ENCODE data around the gene ROR2. TPM values are rescaled to one million over a fixed set of nuclear protein-coding genes. Genes with fewer than 3 reads are reported as not detected.

Gene ROR2
- total RNA-seq, 3 donors from 2014 or later (not counting 1 experiment from before 2014, with no cell fraction given) = 1.7 TPM; not detected in 2

DNA sequence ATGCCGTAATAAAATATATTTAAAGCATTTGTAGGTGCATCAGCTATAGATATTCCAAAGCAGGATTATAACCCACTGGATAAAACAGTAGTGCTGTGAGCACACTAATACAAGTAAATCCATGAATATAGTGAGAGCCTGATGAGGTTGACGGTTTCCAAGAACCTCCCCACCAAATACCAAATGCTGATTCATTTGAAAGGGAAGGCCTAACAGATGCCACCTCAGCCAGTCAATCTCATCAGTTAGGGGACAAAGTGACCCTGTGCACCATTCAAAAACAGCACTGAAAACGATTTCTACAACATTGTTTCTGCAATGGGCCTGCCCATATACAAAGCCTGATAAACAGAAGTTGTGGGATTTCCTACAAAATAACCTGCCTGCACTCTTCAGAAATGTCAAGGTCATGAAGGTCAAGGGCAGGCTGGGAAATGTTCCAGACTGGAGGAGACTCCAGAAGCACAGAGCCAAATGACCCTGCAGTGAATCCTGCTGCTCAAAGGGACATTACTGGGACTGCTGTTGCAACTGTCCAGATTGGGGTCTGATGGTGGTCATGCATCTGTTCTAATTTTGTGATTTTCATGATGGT, 69.6 kb downstream of the ROR2 start:
- H3K9me3 Mint-ChIP-seq = no peaks in the 10 kb centered on the region
- no peak overlapping the region for H3K4me3 Mint-ChIP-seq
- Histone ChIP-seq H3K27me3 (ENCODE audit: control insufficient read depth, insufficient read depth, low read length) (no peaks in the 10 kb centered on the region), H3K4me1 (ENCODE audit: control insufficient read depth, insufficient read depth, low read length) (no peaks in the 10 kb centered on the region), H3K9me3 (ENCODE audit: control insufficient read depth, insufficient read depth, low read length) (no peaks in the 10 kb centered on the region), H3K4me3 (ENCODE audit: low read length) (no peak overlapping the region), H3K36me3 (ENCODE audit: control insufficient read depth, insufficient read depth, low read length) (no peaks in the 10 kb centered on the region), H3K27ac (ENCODE audit: low read length) (no peak overlapping the region)
- H3K4me1 Mint-ChIP-seq = no peaks in the 10 kb centered on the region
- WGBS (ENCODE audit: insufficient coverage) = 89% methylated on average over 2 of the region's 3 CpGs
- intact Hi-C loops (cut with micrococcal nuclease) = no loop called here
- DNase-seq = no peak
- ATAC-seq = no peak
- H3K27me3 Mint-ChIP-seq (ENCODE audit: low read depth in 2 of 2) = peaks cover 19 to 51% of the 10 kb centered on the region in 2 donors
- TF ChIP-seq, protein P1, sequence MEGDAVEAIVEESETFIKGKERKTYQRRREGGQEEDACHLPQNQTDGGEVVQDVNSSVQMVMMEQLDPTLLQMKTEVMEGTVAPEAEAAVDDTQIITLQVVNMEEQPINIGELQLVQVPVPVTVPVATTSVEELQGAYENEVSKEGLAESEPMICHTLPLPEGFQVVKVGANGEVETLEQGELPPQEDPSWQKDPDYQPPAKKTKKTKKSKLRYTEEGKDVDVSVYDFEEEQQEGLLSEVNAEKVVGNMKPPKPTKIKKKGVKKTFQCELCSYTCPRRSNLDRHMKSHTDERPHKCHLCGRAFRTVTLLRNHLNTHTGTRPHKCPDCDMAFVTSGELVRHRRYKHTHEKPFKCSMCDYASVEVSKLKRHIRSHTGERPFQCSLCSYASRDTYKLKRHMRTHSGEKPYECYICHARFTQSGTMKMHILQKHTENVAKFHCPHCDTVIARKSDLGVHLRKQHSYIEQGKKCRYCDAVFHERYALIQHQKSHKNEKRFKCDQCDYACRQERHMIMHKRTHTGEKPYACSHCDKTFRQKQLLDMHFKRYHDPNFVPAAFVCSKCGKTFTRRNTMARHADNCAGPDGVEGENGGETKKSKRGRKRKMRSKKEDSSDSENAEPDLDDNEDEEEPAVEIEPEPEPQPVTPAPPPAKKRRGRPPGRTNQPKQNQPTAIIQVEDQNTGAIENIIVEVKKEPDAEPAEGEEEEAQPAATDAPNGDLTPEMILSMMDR (IDR thresholded peaks at IDR 0.05) = no peak
- H3K36me3 Mint-ChIP-seq = no peaks in the 10 kb centered on the region
- no peak overlapping the region for H3K27ac Mint-ChIP-seq

DNA sequence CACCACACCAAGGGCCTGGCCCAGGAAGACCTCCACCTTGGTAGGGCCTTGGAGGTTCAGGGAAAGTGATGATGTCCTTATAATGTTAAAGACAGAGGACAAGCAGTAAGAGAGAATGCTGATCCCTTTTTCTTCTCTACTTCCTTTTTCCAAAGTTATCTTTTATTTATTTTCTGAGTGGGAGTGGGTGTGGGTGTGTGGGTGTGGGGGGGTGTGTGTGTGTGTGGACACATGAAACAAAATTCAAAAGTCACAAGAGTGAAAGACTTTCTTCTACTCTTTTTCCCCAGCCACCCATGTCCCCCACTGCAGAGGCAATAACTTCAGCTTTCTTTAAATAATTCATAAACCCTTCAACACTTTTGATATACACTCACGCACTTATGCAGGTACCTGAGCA, 70.8 kb downstream of the ROR2 start:
- Mint-ChIP-seq H3K27ac (no peak overlapping the region), H3K9me3 (no peaks in the 10 kb centered on the region), H3K36me3 (no peaks in the 10 kb centered on the region), H3K4me3 (no peak overlapping the region), H3K4me1 (no peaks in the 10 kb centered on the region), H3K27me3 (ENCODE audit: low read depth in 2 of 2) (peaks cover 16 to 43% of the 10 kb centered on the region in 2 donors)
- Histone ChIP-seq H3K27me3 (ENCODE audit: control insufficient read depth, insufficient read depth, low read length) (no peaks in the 10 kb centered on the region), H3K4me1 (ENCODE audit: control insufficient read depth, insufficient read depth, low read length) (no peaks in the 10 kb centered on the region), H3K4me3 (ENCODE audit: low read length) (no peak overlapping the region), H3K27ac (ENCODE audit: low read length) (no peak overlapping the region), H3K36me3 (ENCODE audit: control insufficient read depth, insufficient read depth, low read length) (no peaks in the 10 kb centered on the region), H3K9me3 (ENCODE audit: control insufficient read depth, insufficient read depth, low read length) (no peaks in the 10 kb centered on the region)
- WGBS (ENCODE audit: insufficient coverage) = 96% methylated on average over 1 of the region's 1 CpG
- ATAC-seq = no peak
- no peak for DNase-seq
- intact Hi-C loops (cut with micrococcal nuclease) = no loop called here
- TF ChIP-seq, protein P1 (IDR thresholded peaks at IDR 0.05) = no peak

DNA sequence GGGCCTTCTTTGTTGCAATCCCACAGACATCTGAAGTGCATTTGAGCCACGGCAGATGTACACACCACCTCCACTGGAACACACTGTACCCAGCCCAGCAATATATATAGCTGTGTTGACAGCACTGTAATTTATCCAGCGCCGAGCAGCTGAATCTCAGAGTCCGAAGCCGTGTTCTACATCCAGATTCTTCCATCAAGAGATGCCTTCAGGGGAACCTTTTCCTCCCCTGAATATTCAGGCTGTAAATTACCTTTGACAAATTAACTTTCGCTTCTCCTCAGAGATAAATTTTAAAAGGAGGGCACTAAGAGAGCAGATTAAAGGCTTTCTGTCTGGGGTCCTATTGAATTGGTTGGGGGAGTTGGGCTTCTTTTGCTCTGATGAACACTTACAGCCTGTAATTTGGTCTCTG, 76.4 kb downstream of the ROR2 start:
- intact Hi-C loops (cut with micrococcal nuclease) = no loop called here

More for the DNA sequence above, 76.4 kb downstream of the ROR2 start:
- DNase-seq (no peak), ATAC-seq (no peak)
- Histone ChIP-seq H3K9me3 (ENCODE audit: control insufficient read depth, insufficient read depth, low read length) (no peaks in the 10 kb centered on the region), H3K36me3 (ENCODE audit: control insufficient read depth, insufficient read depth, low read length) (no peaks in the 10 kb centered on the region), H3K4me3 (ENCODE audit: low read length) (no peak overlapping the region), H3K27ac (ENCODE audit: low read length) (no peak overlapping the region), H3K4me1 (ENCODE audit: control insufficient read depth, insufficient read depth, low read length) (no peaks in the 10 kb centered on the region), H3K27me3 (ENCODE audit: control insufficient read depth, insufficient read depth, low read length) (no peaks in the 10 kb centered on the region)
- Mint-ChIP-seq H3K27me3 (ENCODE audit: low read depth in 2 of 2) (peaks cover 20 to 46% of the 10 kb centered on the region in 2 donors), H3K27ac (no peak overlapping the region), H3K36me3 (no peaks in the 10 kb centered on the region), H3K9me3 (no peaks in the 10 kb centered on the region), H3K4me1 (no peaks in the 10 kb centered on the region), H3K4me3 (no peak overlapping the region)
- WGBS (ENCODE audit: insufficient coverage) = 92% methylated on average over 5 of the region's 6 CpGs
- TF ChIP-seq, protein P1 (IDR thresholded peaks at IDR 0.05) = no peak

Measured in natural killer cell (primary cell).